GM12864 (cell line): ENCODE data around the gene NUP107.

ENCODE experiments used
- DNase-seq: peaks from one replicate; pipeline ENCODE4 v3.0.0-alpha.2; 2011; ENCODE audit warnings: low read depth
- H3K4me3 ChIP-seq: 2 replicates; pipeline ENCODE4 v1.5.1; 2011; ENCODE audit warnings: mild to moderate bottlenecking, low read depth, low read length, control low read depth
- CTCF ChIP-seq: IDR thresholded peaks from 2 replicates; pipeline ENCODE4 v1.5.1; 2011; ENCODE audit warnings: low read depth, mild to moderate bottlenecking, moderate library complexity, low read length, control low read depth, inconsistent platforms; ENCODE audit errors: missing control alignments

The NUP107 gene

GRCh38 chr12:68794653-68795251, 108.0 kb downstream of the NUP107 start:
- no peak overlapping the region for H3K4me3 ChIP-seq
- no peak for TF ChIP-seq CTCF
- DNase-seq = no peak
